HCT116 (cell line): Measurements from ENCODE around the gene NRGN. TPM values are rescaled to one million over a fixed set of nuclear protein-coding genes. Genes with fewer than 3 reads are reported as not detected.

Source experiments
- ATAC-seq: fragments of 200-7000 bp; cut with Tn5 transposase; 2 replicates; pipeline ENCODE4 v1.9.1; 2020; ENCODE audit warnings: mild to moderate bottlenecking, moderate library complexity
- BruUV-seq: library from RNA; stranded (reverse); fragments of 400-500 nt; replicated peaks from 2 replicates; lab custom pipeline; 2021; lab: Mats Ljungman, UMichigan
- CTCF ChIA-PET: fragments of 300-600 bp; sonication (Branson Sonifier 250); formaldehyde crosslinking; loops from one replicate; lab custom pipeline; 2021; ENCODE audit warnings: antibody characterized with exemption; lab: Charles Lee
- POLR2A ChIA-PET: fragments of 300-600, 350-600 bp; sonication (Branson Sonifier 250); formaldehyde crosslinking; loops from one replicate; lab custom pipeline; 2021; ENCODE audit warnings: antibody characterized with exemption; lab: Charles Lee
- RAD21 ChIA-PET, 2 experiments: fragments of 300-600 bp; sonication (Branson Sonifier 250); formaldehyde crosslinking; loops; one replicate each; lab custom pipeline; 2023; ENCODE audit warnings: low total read pairs in 2 of 2; ENCODE audit not compliant: uncharacterized antibody in 2 of 2, unreplicated experiment in 2 of 2, low non-redundant PET in 1 of 2; lab: Charles Lee
- DNase-seq: peaks from one replicate; pipeline ENCODE4 v3.0.0-alpha.2; 2010; ENCODE audit warnings: low read depth, low spot score
- H2AFZ ChIP-seq: fragments of 200-600 bp; shearing (Covaris generic), sonication (generic); 2 replicates; pipeline ENCODE4 v1.6.1; 2017; ENCODE audit warnings: low read depth, mixed run types, mixed read lengths, antibody characterized with exemption, low read length; ENCODE audit not compliant: poor library complexity, severe bottlenecking
- H3K27ac ChIP-seq: 2 replicates; pipeline ENCODE4 v1.5.1; 2012; ENCODE audit warnings: low read depth, low read length
- H3K27me3 ChIP-seq: fragments of 200-600 bp; sonication (generic); 2 replicates; pipeline ENCODE4 v1.6.1; 2016; ENCODE audit warnings: mixed run types, low read length, mixed read lengths; ENCODE audit not compliant: insufficient read depth
- H3K36me3 ChIP-seq, 2 experiments: fragments of 200-500 bp in 1 of 2; fragments of 200-600 bp in 1 of 2; sonication (Bioruptor generic) in 1 of 2; sonication (generic) in 1 of 2; 2 replicates each; pipeline versions ENCODE4 v1.5.1 to v1.6.1; 2014 to 2016; ENCODE audit warnings: low read length in 2 of 2, inconsistent platforms in 1 of 2, mixed read lengths in 1 of 2, mixed run types in 1 of 2; ENCODE audit not compliant: insufficient read depth in 2 of 2, control insufficient read depth in 1 of 2
- H3K4me1 ChIP-seq, 2 experiments: fragments of 200-600 bp in 1 of 2; sonication (generic) in 1 of 2; 2 replicates each; pipeline versions ENCODE4 v1.5.1 to v1.6.1; 2012 to 2017; ENCODE audit warnings: low read length in 2 of 2, inconsistent platforms in 1 of 2, mild to moderate bottlenecking in 1 of 2, mixed read lengths in 1 of 2, mixed run types in 1 of 2, moderate library complexity in 1 of 2; ENCODE audit not compliant: insufficient read depth in 2 of 2, control insufficient read depth in 1 of 2
- H3K4me2 ChIP-seq: fragments of 200-600 bp; sonication (generic); 2 replicates; pipeline ENCODE4 v1.6.1; 2017; ENCODE audit warnings: mixed run types, low read length, mixed read lengths
- H3K4me3 ChIP-seq, 2 experiments: fragments of 200-600 bp in 1 of 2; sonication (generic) in 1 of 2; replicated peaks in 1 of 2; 2 replicates each; pipeline ENCODE4 v1.5.1; 2011 to 2016; ENCODE audit warnings: low read length in 2 of 2, control low read depth in 1 of 2, low read depth in 1 of 2, mild to moderate bottlenecking in 1 of 2, mixed read lengths in 1 of 2, mixed run types in 1 of 2
- H3K79me2 ChIP-seq: fragments of 200-600 bp; sonication (generic); 2 replicates; pipeline ENCODE4 v1.6.1; 2017; ENCODE audit warnings: mild to moderate bottlenecking, mixed run types, low read length, moderate library complexity, mixed read lengths; ENCODE audit not compliant: insufficient read depth
- H3K9ac ChIP-seq: fragments of 200-600 bp; sonication (generic); 2 replicates; pipeline ENCODE4 v1.6.1; 2016; ENCODE audit warnings: low read length, mixed read lengths
- H3K9me2 ChIP-seq: fragments of 200-600 bp; sonication (generic), shearing (Covaris generic); 2 replicates; pipeline ENCODE4 v1.6.1; 2017; ENCODE audit warnings: mixed run types, mild to moderate bottlenecking, moderate library complexity; ENCODE audit not compliant: insufficient read depth
- H3K9me3 ChIP-seq, 2 experiments: fragments of 200-500 bp in 1 of 2; fragments of 200-600 bp in 1 of 2; sonication (Bioruptor generic) in 1 of 2; sonication (generic) in 1 of 2; 2 replicates each; pipeline ENCODE4 v1.6.1; 2014 to 2017; ENCODE audit warnings: low read length in 2 of 2, mixed read lengths in 2 of 2, inconsistent platforms in 1 of 2, low read depth in 1 of 2, mild to moderate bottlenecking in 1 of 2, mixed run types in 1 of 2, moderate library complexity in 1 of 2; ENCODE audit not compliant: control insufficient read depth in 1 of 2, insufficient read depth in 1 of 2
- H4K20me1 ChIP-seq: fragments of 200-600 bp; sonication (generic), shearing (Covaris generic); 2 replicates; pipeline ENCODE4 v1.6.1; 2017; ENCODE audit warnings: mixed run types, mild to moderate bottlenecking, moderate library complexity; ENCODE audit not compliant: insufficient read depth
- CBX3 ChIP-seq: IDR thresholded peaks from 2 replicates; pipeline ENCODE4 v1.6.1; 2012; ENCODE audit warnings: low read depth
- CEBPB ChIP-seq: IDR thresholded peaks from 2 replicates; pipeline ENCODE4 v1.6.1; 2012; ENCODE audit warnings: low read depth
- FOSL1 ChIP-seq: IDR thresholded peaks from 2 replicates; pipeline ENCODE4 v1.6.1; 2012; ENCODE audit warnings: low read depth
- POLR2AphosphoS5 ChIP-seq: IDR thresholded peaks from 2 replicates; pipeline ENCODE4 v1.6.1; 2011; ENCODE audit warnings: mild to moderate bottlenecking, low read depth, low read length, moderate library complexity
- SIN3A ChIP-seq: IDR thresholded peaks from 2 replicates; pipeline ENCODE4 v1.6.1; 2012; ENCODE audit warnings: low read depth
- TCF7L2 ChIP-seq: IDR thresholded peaks from 2 replicates; pipeline ENCODE4 v1.7.0; 2011; ENCODE audit warnings: borderline replicate concordance, inconsistent platforms; ENCODE audit not compliant: insufficient read depth, insufficient read length; ENCODE audit errors: extremely low read depth
- YY1 ChIP-seq: IDR thresholded peaks from 2 replicates; pipeline ENCODE4 v1.6.1; 2011; ENCODE audit warnings: low read length, low read depth, moderate library complexity, mild to moderate bottlenecking; ENCODE audit not compliant: insufficient replicate concordance; ENCODE audit errors: extremely low read depth
- ZNF274 ChIP-seq: fragments of 200-500 bp; sonication (Bioruptor generic); IDR thresholded peaks from 2 replicates; pipeline ENCODE4 v1.6.1; 2014; ENCODE audit warnings: mild to moderate bottlenecking, low read depth, low read length, inconsistent platforms
- intact Hi-C: fragments of 100-400 bp; cut with micrococcal nuclease; formaldehyde crosslinking; loops from 2 replicates; pipeline ENCODE4 v1.10.0; 2022
- total RNA-seq: library from RNA; stranded (reverse); gene quantifications from one replicate; pipeline ENCODE4 v1.2.1, GENCODE V29; 2021; ENCODE audit not compliant: unreplicated experiment
- TF ChIP-seq, protein P1 (sequence below): IDR thresholded peaks from 2 replicates; pipeline ENCODE4 v1.6.1; 2012
- TF ChIP-seq, protein P2 (sequence below): IDR thresholded peaks from 2 replicates; pipeline ENCODE4 v1.6.1; 2012

NRGN gene
- total RNA-seq, 1 experiment from 2014 or later: 33.3 TPM

DNA sequence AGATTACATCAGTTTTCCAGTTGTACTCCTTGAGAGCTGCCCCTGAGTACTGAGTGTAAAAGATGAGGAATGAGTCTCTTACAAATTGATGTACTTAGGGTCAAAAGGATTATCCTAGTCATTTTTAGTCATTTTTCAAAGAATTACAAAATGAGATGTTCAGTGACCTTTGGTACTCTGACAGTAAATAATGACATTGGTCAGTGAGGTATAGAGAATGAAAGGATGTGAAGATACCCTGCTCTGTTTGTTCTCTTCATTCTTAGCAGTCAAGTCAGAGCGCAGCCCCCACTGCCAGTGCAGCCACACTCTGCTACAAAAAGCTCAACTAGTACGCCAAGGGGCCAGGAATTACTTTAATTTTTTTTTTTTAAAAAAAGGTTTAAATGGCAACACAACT, 26.4 kb downstream of the NRGN start:
- intact Hi-C loops: no loop called here
- Histone ChIP-seq H3K9ac (no peak overlapping the region), H3K27ac (no peak overlapping the region), H3K27me3 (no peaks in the 10 kb centered on the region), H3K79me2 (no peaks in the 10 kb centered on the region), H3K9me3 (no peaks in the 10 kb centered on the region), H3K36me3 (peaks cover 0 to 5% of the 10 kb centered on the region in 2 experiments; a peak in 1 of 4 replicates), H3K9me2 (no peaks in the 10 kb centered on the region), H2AFZ (no peak overlapping the region), H3K4me1 (peaks cover 36 to 49% of the 10 kb centered on the region in 2 experiments), H4K20me1 (no peaks in the 10 kb centered on the region; the same call in 1 of the 2 replicates), H3K4me3 (no peak overlapping the region), H3K4me2 (no peak overlapping the region)
- TF ChIP-seq TCF7L2 (no peak), CEBPB (no peak), SIN3A (no peak), ZNF274 (no peak), YY1 (no peak), FOSL1 (no peak), CBX3 (no peak), POLR2AphosphoS5 (no peak)
- TF ChIP-seq, protein P1, sequence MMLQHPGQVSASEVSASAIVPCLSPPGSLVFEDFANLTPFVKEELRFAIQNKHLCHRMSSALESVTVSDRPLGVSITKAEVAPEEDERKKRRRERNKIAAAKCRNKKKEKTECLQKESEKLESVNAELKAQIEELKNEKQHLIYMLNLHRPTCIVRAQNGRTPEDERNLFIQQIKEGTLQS: no peak
- TF ChIP-seq, protein P2, sequence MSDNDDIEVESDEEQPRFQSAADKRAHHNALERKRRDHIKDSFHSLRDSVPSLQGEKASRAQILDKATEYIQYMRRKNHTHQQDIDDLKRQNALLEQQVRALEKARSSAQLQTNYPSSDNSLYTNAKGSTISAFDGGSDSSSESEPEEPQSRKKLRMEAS: no peak
- ChIA-PET CTCF (no interaction called here), RAD21 (no interaction called here), POLR2A (interaction anchor here (0.8 kb wide), 1 partner anchor 49 kb away, joined by 4 read pairs; no protein-coding TSS in a partner anchor)
- no peak for ATAC-seq
- no TSS peak for BruUV-seq
- no peak for DNase-seq
